PFSK-1 (cell line): Measurements from ENCODE around the gene SLC6A5.

Experiments
- FOXP2 ChIP-seq: optimal IDR thresholded peaks from 2 replicates; pipeline ENCODE3; 2011; ENCODE audit warnings: borderline replicate concordance, control low read depth, inconsistent platforms; ENCODE audit not compliant: insufficient read depth; ENCODE audit errors: extremely low read length, extremely low read depth
- REST ChIP-seq, 2 experiments: IDR thresholded peaks; 2 replicates each; pipeline versions ENCODE4 v1.6.1 to v1.8.0; 2011 to 2012; ENCODE audit warnings: low read depth in 2 of 2, low read length in 2 of 2, control low read depth in 1 of 2, inconsistent platforms in 1 of 2, mild to moderate bottlenecking in 1 of 2, moderate library complexity in 1 of 2; ENCODE audit not compliant: insufficient read depth in 1 of 2
- TAF1 ChIP-seq: IDR thresholded peaks from 2 replicates; pipeline ENCODE4 v1.6.1; 2012; ENCODE audit warnings: low read length, control low read depth, borderline replicate concordance; ENCODE audit not compliant: insufficient read depth

GRCh38 chr11:20634781-20635180 is 35.4 kb downstream of the SLC6A5 start:
- TF ChIP-seq REST (IDR thresholded peaks at IDR 0.05; ENCODE audit: insufficient read depth in 1 of 2, low read depth in 2 of 2, low read length in 2 of 2) (no peak), TAF1 (no peak), FOXP2 (no peak)
